ENCODE results near the gene LRTM1.

The LRTM1 gene

GRCh38 chr3:54928046-54928770, at the start of gene LRTM1:
Gene LRTM1 (minus strand): TSS chr3:54928059. CDS start chr3:54927911, 148 bp downstream.
- no peak for DNase-seq (ENCODE audit: low spot score)
- no peak for TF ChIP-seq CTCF (IDR thresholded peaks at IDR 0.05; ENCODE audit: extremely low read depth, missing control alignments)

- no peak for TF ChIP-seq CTCF (IDR thresholded peaks at IDR 0.05; ENCODE audit: extremely low read depth, missing control alignments)
Measured at GRCh38 chr3:54977439-54977838, 49.6 kb upstream of the LRTM1 start.

GRCh38 chr3:54970895-54971294, 43.0 kb upstream of the LRTM1 start:
- DNase-seq (ENCODE audit: low spot score) = no peak
- TF ChIP-seq CTCF (IDR thresholded peaks at IDR 0.05; ENCODE audit: extremely low read depth, missing control alignments) = no peak

More at GRCh38 chr3:54977439-54977838, 49.6 kb upstream of the LRTM1 start:
- DNase-seq (ENCODE audit: low spot score) = no peak

GRCh38 chr3:54969652-54970051, 41.8 kb upstream of the LRTM1 start:
- DNase-seq (ENCODE audit: low spot score) = no peak

GRCh38 chr3:54968546-54969172, 40.8 kb upstream of the LRTM1 start:
- DNase-seq (ENCODE audit: low spot score) = no peak
- TF ChIP-seq CTCF (IDR thresholded peaks at IDR 0.05; ENCODE audit: extremely low read depth, missing control alignments) = no peak

More at GRCh38 chr3:54969652-54970051, 41.8 kb upstream of the LRTM1 start:
- no peak for TF ChIP-seq CTCF (IDR thresholded peaks at IDR 0.05; ENCODE audit: extremely low read depth, missing control alignments)

GRCh38 chr3:54967731-54968161, 39.9 kb upstream of the LRTM1 start:
- DNase-seq (ENCODE audit: low spot score) = no peak

More at GRCh38 chr3:54967731-54968161, 39.9 kb upstream of the LRTM1 start:
- no peak for TF ChIP-seq CTCF (IDR thresholded peaks at IDR 0.05; ENCODE audit: extremely low read depth, missing control alignments)

All from GM20000 (cell line).